ENCODE measurements around the gene AEBP1. TPM values are rescaled to one million over a fixed set of nuclear protein-coding genes. Genes with fewer than 3 reads are reported as not detected.
A peak's percentile ranks its signal among the peaks of the same experiment; 100 is the strongest.

Gene AEBP1
- total RNA-seq, 1 donor from 2014 or later: 21.7 TPM

GRCh38 chr7:44149571-44150465 lies 45.7 kb downstream of the AEBP1 start:
- no peaks in the 10 kb centered on the region for H3K27me3 Mint-ChIP-seq
- H3K4me3 Mint-ChIP-seq: no peak overlapping the region
- H3K27ac Mint-ChIP-seq: no peak overlapping the region
- ChIA-PET POLR2A (interaction anchor here (0.6 to 1.4 kb wide), 2 partner anchors 17 to 52 kb away, joined by 3 to 4 read pairs; no protein-coding TSS in a partner anchor), CTCF (no interaction called here)
- no peak for ATAC-seq (ENCODE audit: low read depth)
- no peaks in the 10 kb centered on the region for H3K36me3 Mint-ChIP-seq (ENCODE audit: low read depth)
- TF ChIP-seq CTCF (IDR thresholded peaks at IDR 0.05): no peak
- peaks cover 18% of the 10 kb centered on the region for H3K4me1 Mint-ChIP-seq
- intact Hi-C loops (cut with micrococcal nuclease): no loop called here
- no peaks in the 10 kb centered on the region for H3K9me3 Mint-ChIP-seq
- no peak for DNase-seq

GRCh38 chr7:44150466-44150832 lies 46.3 kb downstream of the AEBP1 start:
- Mint-ChIP-seq H3K27me3 (no peaks in the 10 kb centered on the region), H3K9me3 (no peaks in the 10 kb centered on the region), H3K4me1 (peaks cover 15% of the 10 kb centered on the region), H3K27ac (no peak overlapping the region), H3K36me3 (ENCODE audit: low read depth) (no peaks in the 10 kb centered on the region), H3K4me3 (no peak overlapping the region)
- ATAC-seq (ENCODE audit: low read depth): peak; percentile 53
- DNase-seq: no peak
- TF ChIP-seq CTCF (IDR thresholded peaks at IDR 0.05): no peak
- CTCF ChIA-PET: no interaction called here
- intact Hi-C loops (cut with micrococcal nuclease): no loop called here
- POLR2A ChIA-PET: interaction anchor here (0.6 to 1.4 kb wide), 2 partner anchors 16 to 53 kb away, joined by 3 to 4 read pairs; no protein-coding TSS in a partner anchor

- H3K4me3 Mint-ChIP-seq: no peak overlapping the region
- ChIA-PET CTCF (interaction anchor here (0.9 kb wide), 1 partner anchor 30 kb away, joined by 3 read pairs; no protein-coding TSS in a partner anchor), POLR2A (interaction anchor here (1.4 kb wide), 1 partner anchor 54 kb away, joined by 4 read pairs; no protein-coding TSS in a partner anchor)
- DNase-seq (no peak), ATAC-seq (ENCODE audit: low read depth) (no peak)
- intact Hi-C loops (cut with micrococcal nuclease): no loop called here
- peaks cover 11% of the 10 kb centered on the region for H3K4me1 Mint-ChIP-seq
- no peaks in the 10 kb centered on the region for H3K27me3 Mint-ChIP-seq
- H3K36me3 Mint-ChIP-seq (ENCODE audit: low read depth): no peaks in the 10 kb centered on the region
- no peak overlapping the region for H3K27ac Mint-ChIP-seq
- no peaks in the 10 kb centered on the region for H3K9me3 Mint-ChIP-seq
- no peak for TF ChIP-seq CTCF (IDR thresholded peaks at IDR 0.05)
Measured at GRCh38 chr7:44150966-44151941, 47.1 kb downstream of the AEBP1 start.

- intact Hi-C loops (cut with micrococcal nuclease): no loop called here
- Mint-ChIP-seq H3K27ac (no peak overlapping the region), H3K36me3 (ENCODE audit: low read depth) (no peaks in the 10 kb centered on the region)
Measured at GRCh38 chr7:44151956-44152355, 47.8 kb downstream of the AEBP1 start.

More at GRCh38 chr7:44151956-44152355, 47.8 kb downstream of the AEBP1 start:
- DNase-seq: peak; percentile 7
- Mint-ChIP-seq H3K4me3 (no peak overlapping the region), H3K27me3 (no peaks in the 10 kb centered on the region), H3K4me1 (peaks cover 8% of the 10 kb centered on the region), H3K9me3 (no peaks in the 10 kb centered on the region)
- no peak for ATAC-seq (ENCODE audit: low read depth)
- CTCF ChIA-PET: interaction anchor here (0.9 kb wide), 1 partner anchor 29 kb away, joined by 3 read pairs; no protein-coding TSS in a partner anchor
- POLR2A ChIA-PET: interaction anchor here (0.6 kb wide), 1 partner anchor 291 kb away, joined by 3 read pairs; no protein-coding TSS in a partner anchor
- TF ChIP-seq CTCF (IDR thresholded peaks at IDR 0.05): no peak

Data from activated B cell treated with CpG ODN at 0.5 μM for 24 hours (primary cell).